H9 (cell line): Measurements from ENCODE around the gene INSR. TPM values are rescaled to one million over a fixed set of nuclear protein-coding genes. Genes with fewer than 3 reads are reported as not detected.

Experiments used
- DNase-seq: peaks from one replicate; pipeline ENCODE4 v3.0.0-alpha.2; 2017
- H2AFZ ChIP-seq: one replicate; pipeline ENCODE4 v1.6.1; 2013; ENCODE audit warnings: mild to moderate bottlenecking, low read length, control low read depth, moderate library complexity
- H2AK5ac ChIP-seq: 2 replicates; pipeline ENCODE4 v1.6.1; 2013; ENCODE audit warnings: low read length, control low read depth, mixed read lengths; ENCODE audit not compliant: insufficient read length
- H2BK120ac ChIP-seq: one replicate; pipeline ENCODE4 v1.6.1; 2013; ENCODE audit warnings: low read depth, mild to moderate bottlenecking, low read length, control low read depth, inconsistent platforms; ENCODE audit not compliant: poor library complexity, severe bottlenecking
- H2BK12ac ChIP-seq: 2 replicates; pipeline ENCODE4 v1.6.1; 2013; ENCODE audit warnings: low read length, control low read depth, mixed read lengths, low read depth; ENCODE audit not compliant: insufficient read length
- H2BK15ac ChIP-seq: 2 replicates; pipeline ENCODE4 v1.6.1; 2013; ENCODE audit warnings: low read depth, low read length, control low read depth
- H2BK20ac ChIP-seq: one replicate; pipeline ENCODE4 v1.6.1; 2013; ENCODE audit warnings: low read depth, mild to moderate bottlenecking, low read length, control low read depth, inconsistent platforms; ENCODE audit not compliant: poor library complexity, severe bottlenecking
- H2BK5ac ChIP-seq: 2 replicates; pipeline ENCODE4 v1.6.1; 2013; ENCODE audit warnings: low read length, control low read depth, mixed read lengths; ENCODE audit not compliant: insufficient read length
- H3K14ac ChIP-seq: 2 replicates; pipeline ENCODE4 v1.6.1; 2013; ENCODE audit warnings: low read length, control low read depth; ENCODE audit not compliant: insufficient read depth
- H3K18ac ChIP-seq: 2 replicates; pipeline ENCODE4 v1.6.1; 2013; ENCODE audit warnings: low read depth, mild to moderate bottlenecking, mixed read lengths, low read length, control low read depth; ENCODE audit not compliant: insufficient read length
- H3K23ac ChIP-seq: 2 replicates; pipeline ENCODE4 v1.6.1; 2013; ENCODE audit warnings: low read length, control low read depth, mixed read lengths, low read depth; ENCODE audit not compliant: insufficient read length
- H3K23me2 ChIP-seq: 2 replicates; pipeline ENCODE4 v1.6.1; 2013; ENCODE audit warnings: low read depth, mild to moderate bottlenecking, mixed read lengths, low read length, control low read depth; ENCODE audit not compliant: insufficient read length, poor library complexity, severe bottlenecking
- H3K27ac ChIP-seq: 2 replicates; pipeline ENCODE4 v1.5.1; 2013; ENCODE audit warnings: low read length, control low read depth, mixed read lengths, low read depth; ENCODE audit not compliant: insufficient read length
- H3K27me3 ChIP-seq: 2 replicates; pipeline ENCODE4 v1.6.1; 2013; ENCODE audit warnings: low read length, control low read depth, inconsistent platforms; ENCODE audit not compliant: insufficient read depth
- H3K4ac ChIP-seq: 2 replicates; pipeline ENCODE4 v1.6.1; 2013; ENCODE audit warnings: low read depth, mild to moderate bottlenecking, control low read depth, inconsistent platforms, low read length, moderate library complexity
- H3K4me1 ChIP-seq: 2 replicates; pipeline ENCODE4 v1.6.1; 2013; ENCODE audit warnings: low read length, control low read depth, inconsistent platforms; ENCODE audit not compliant: insufficient read depth
- H3K4me2 ChIP-seq: 2 replicates; pipeline ENCODE4 v1.6.1; 2013; ENCODE audit warnings: low read length, control low read depth, mixed read lengths; ENCODE audit not compliant: insufficient read length, insufficient read depth
- H3K56ac ChIP-seq: 2 replicates; pipeline ENCODE4 v1.6.1; 2013; ENCODE audit warnings: low read depth, mild to moderate bottlenecking, mixed read lengths, low read length, control low read depth; ENCODE audit not compliant: insufficient read length
- H3K79me1 ChIP-seq: 2 replicates; pipeline ENCODE4 v1.6.1; 2013; ENCODE audit warnings: low read depth, mild to moderate bottlenecking, moderate library complexity, low read length, control low read depth, inconsistent platforms; ENCODE audit not compliant: insufficient read depth, poor library complexity, severe bottlenecking
- H3K79me2 ChIP-seq: 2 replicates; pipeline ENCODE4 v1.6.1; 2013; ENCODE audit warnings: low read length, control low read depth, inconsistent platforms; ENCODE audit not compliant: insufficient read depth
- H3K9ac ChIP-seq: 2 replicates; pipeline ENCODE4 v1.6.1; 2013; ENCODE audit warnings: low read length, control low read depth, mixed read lengths; ENCODE audit not compliant: insufficient read length; ENCODE audit errors: extremely low read depth
- H3K9me3 ChIP-seq: one replicate; pipeline ENCODE4 v1.6.1; 2013; ENCODE audit warnings: low read depth, low read length, inconsistent platforms; ENCODE audit not compliant: control insufficient read depth
- H3T11ph ChIP-seq: one replicate; pipeline ENCODE4 v1.6.1; 2013; ENCODE audit warnings: mild to moderate bottlenecking, low read length, control low read depth, inconsistent platforms
- H4K20me1 ChIP-seq: one replicate; pipeline ENCODE4 v1.6.1; 2013; ENCODE audit not compliant: control insufficient read depth, insufficient read length, insufficient read depth
- H4K5ac ChIP-seq: 2 replicates; pipeline ENCODE4 v1.6.1; 2013; ENCODE audit warnings: low read depth, mild to moderate bottlenecking, mixed read lengths, low read length, control low read depth; ENCODE audit not compliant: insufficient read length
- H4K8ac ChIP-seq: replicated peaks from 2 replicates; pipeline ENCODE4 v1.6.1; 2013; ENCODE audit warnings: low read length, control low read depth, mixed read lengths, low read depth; ENCODE audit not compliant: insufficient read length
- H4K91ac ChIP-seq: 2 replicates; pipeline ENCODE4 v1.6.1; 2013; ENCODE audit warnings: low read depth, mild to moderate bottlenecking, moderate library complexity, mixed read lengths, low read length, control low read depth; ENCODE audit not compliant: insufficient read length
- H3K27ac Mint-ChIP-seq, 3 experiments: 2 replicates in 2 of 3; 3 replicates in 1 of 3; pipeline ENCODE4 v1.8.0; 2020 to 2021; ENCODE audit warnings: mixed read lengths in 3 of 3, mild to moderate bottlenecking in 1 of 3, moderate library complexity in 1 of 3
- H3K27me3 Mint-ChIP-seq: 2 replicates; pipeline ENCODE4 v1.8.0; 2021; ENCODE audit warnings: low read depth, mild to moderate bottlenecking, moderate library complexity, mixed read lengths
- H3K36me3 Mint-ChIP-seq, 3 experiments: 2 replicates in 2 of 3; 3 replicates in 1 of 3; pipeline ENCODE4 v1.8.0; 2020 to 2021; ENCODE audit warnings: low read depth in 3 of 3, mixed read lengths in 3 of 3; ENCODE audit not compliant: insufficient read depth in 1 of 3
- H3K4me1 Mint-ChIP-seq, 2 experiments: 2 replicates each; pipeline ENCODE4 v1.8.0; 2020; ENCODE audit warnings: mixed read lengths in 2 of 2
- H3K4me3 Mint-ChIP-seq, 2 experiments: 2 replicates in 1 of 2; 3 replicates in 1 of 2; pipeline ENCODE4 v1.8.0; 2020 to 2021; ENCODE audit warnings: mild to moderate bottlenecking in 2 of 2, mixed read lengths in 2 of 2, moderate library complexity in 1 of 2
- H3K9me3 Mint-ChIP-seq, 2 experiments: 2 replicates in 1 of 2; 3 replicates in 1 of 2; pipeline ENCODE4 v1.8.0; 2020; ENCODE audit warnings: mild to moderate bottlenecking in 2 of 2, mixed read lengths in 2 of 2, moderate library complexity in 1 of 2
- WGBS: extraction: QIAGEN DNeasy Blood & Tissue Kit; methylation state at CpG from one replicate; pipeline ENCODE4 v1.1.7; 2013; ENCODE audit warnings: missing lambda C conversion rate, low lambda C conversion rate, mixed read lengths; ENCODE audit not compliant: insufficient read length; ENCODE audit errors: extremely low coverage; 5-methylcytosine and 5-hydroxymethylcytosine counted together
- total RNA-seq: library from RNA; stranded (reverse); gene quantifications from 2 replicates; pipeline ENCODE4 v1.2.1, GENCODE V29; 2021
- TF ChIP-seq, protein P1 (sequence below): fragments of 200-600 bp; sonication (generic); conservative IDR thresholded peaks from 3 replicates; pipeline ENCODE4 v1.8.0; 2021; ENCODE audit warnings: antibody characterized with exemption, mild to moderate bottlenecking

INSR gene
- total RNA-seq, 1 experiment from 2014 or later, result 39.8 TPM

DNA sequence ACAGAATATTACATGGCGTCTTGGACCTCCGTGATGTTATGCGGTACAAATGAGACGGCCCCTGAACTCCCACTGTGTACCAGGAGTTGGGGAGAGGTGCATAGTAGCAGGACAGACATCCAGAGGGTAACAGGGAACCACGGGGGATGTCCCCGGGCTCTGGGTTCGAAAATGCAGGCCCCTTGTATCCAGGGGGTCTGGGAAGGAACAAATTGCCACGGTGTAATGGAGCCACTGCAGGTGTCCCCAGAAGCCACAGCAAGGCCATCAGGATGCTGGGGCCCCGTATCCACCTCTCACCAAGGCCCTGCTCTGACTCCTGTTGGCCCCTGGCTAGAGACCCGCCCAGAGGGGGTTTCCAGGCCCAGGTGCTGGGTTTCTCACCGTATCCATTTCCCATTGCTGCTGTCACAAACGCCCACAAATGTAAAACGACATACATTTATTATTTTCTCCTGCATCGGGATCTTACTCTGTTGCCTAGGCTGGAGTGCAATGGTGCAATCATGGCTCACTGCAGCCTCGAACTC is 77.8 kb downstream of the INSR start:
- Histone ChIP-seq H3K23ac (no peak overlapping the region), H3K18ac (no peak overlapping the region), H3K4me2 (no peak overlapping the region), H3K4me1 (no peaks in the 10 kb centered on the region; the same call in none of the 2 replicates), H3K27ac (no peak overlapping the region), H3T11ph (no peak overlapping the region), H3K79me1 (peaks cover 4% of the 10 kb centered on the region), H3K14ac (no peak overlapping the region), H2BK5ac (no peak overlapping the region), H3K56ac (no peak overlapping the region), H3K79me2 (no peaks in the 10 kb centered on the region), H4K5ac (no peak overlapping the region), H3K4ac (no peak overlapping the region), H2BK20ac (no peak overlapping the region), H4K8ac (no peak overlapping the region), H3K23me2 (no peaks in the 10 kb centered on the region), H3K9ac (no peak overlapping the region), H2BK120ac (no peak overlapping the region), H2BK12ac (no peak overlapping the region), H2AFZ (no peak overlapping the region), H2BK15ac (no peak overlapping the region), H2AK5ac (no peak overlapping the region), H3K9me3 (no peaks in the 10 kb centered on the region), H4K91ac (no peak overlapping the region), H3K27me3 (no peaks in the 10 kb centered on the region), H4K20me1 (no peaks in the 10 kb centered on the region)
- Mint-ChIP-seq H3K27me3 (no peaks in the 10 kb centered on the region), H3K4me3 (no peak overlapping the region), H3K9me3 (no peaks in the 10 kb centered on the region), H3K4me1 (peaks cover 37 to 54% of the 10 kb centered on the region in 2 experiments), H3K27ac (no peak overlapping the region), H3K36me3 (peaks cover 0 to 4% (median 2%) of the 10 kb centered on the region in 3 experiments; a peak in 3 of 7 replicates)
- TF ChIP-seq, protein P1, sequence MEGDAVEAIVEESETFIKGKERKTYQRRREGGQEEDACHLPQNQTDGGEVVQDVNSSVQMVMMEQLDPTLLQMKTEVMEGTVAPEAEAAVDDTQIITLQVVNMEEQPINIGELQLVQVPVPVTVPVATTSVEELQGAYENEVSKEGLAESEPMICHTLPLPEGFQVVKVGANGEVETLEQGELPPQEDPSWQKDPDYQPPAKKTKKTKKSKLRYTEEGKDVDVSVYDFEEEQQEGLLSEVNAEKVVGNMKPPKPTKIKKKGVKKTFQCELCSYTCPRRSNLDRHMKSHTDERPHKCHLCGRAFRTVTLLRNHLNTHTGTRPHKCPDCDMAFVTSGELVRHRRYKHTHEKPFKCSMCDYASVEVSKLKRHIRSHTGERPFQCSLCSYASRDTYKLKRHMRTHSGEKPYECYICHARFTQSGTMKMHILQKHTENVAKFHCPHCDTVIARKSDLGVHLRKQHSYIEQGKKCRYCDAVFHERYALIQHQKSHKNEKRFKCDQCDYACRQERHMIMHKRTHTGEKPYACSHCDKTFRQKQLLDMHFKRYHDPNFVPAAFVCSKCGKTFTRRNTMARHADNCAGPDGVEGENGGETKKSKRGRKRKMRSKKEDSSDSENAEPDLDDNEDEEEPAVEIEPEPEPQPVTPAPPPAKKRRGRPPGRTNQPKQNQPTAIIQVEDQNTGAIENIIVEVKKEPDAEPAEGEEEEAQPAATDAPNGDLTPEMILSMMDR, result no peak
- no CpG with 5 or more reads among the region's 15 CpGs for WGBS
- DNase-seq, result no peak
